HG03432 (cell line): ENCODE data around the gene TMEM163.
"Not testable (repeated sequence)": the region's sequence is repeated elsewhere in the genome, so short reads cannot be mapped to it uniquely, and the experiment has no call there.

Source experiments
- ATAC-seq: cut with Tn5 transposase; IDR thresholded peaks from one replicate; pipeline ENCODE4 v1.9.1; 2021; ENCODE audit warnings: mild to moderate bottlenecking, moderate library complexity; ENCODE audit not compliant: unreplicated experiment

Gene TMEM163

DNA sequence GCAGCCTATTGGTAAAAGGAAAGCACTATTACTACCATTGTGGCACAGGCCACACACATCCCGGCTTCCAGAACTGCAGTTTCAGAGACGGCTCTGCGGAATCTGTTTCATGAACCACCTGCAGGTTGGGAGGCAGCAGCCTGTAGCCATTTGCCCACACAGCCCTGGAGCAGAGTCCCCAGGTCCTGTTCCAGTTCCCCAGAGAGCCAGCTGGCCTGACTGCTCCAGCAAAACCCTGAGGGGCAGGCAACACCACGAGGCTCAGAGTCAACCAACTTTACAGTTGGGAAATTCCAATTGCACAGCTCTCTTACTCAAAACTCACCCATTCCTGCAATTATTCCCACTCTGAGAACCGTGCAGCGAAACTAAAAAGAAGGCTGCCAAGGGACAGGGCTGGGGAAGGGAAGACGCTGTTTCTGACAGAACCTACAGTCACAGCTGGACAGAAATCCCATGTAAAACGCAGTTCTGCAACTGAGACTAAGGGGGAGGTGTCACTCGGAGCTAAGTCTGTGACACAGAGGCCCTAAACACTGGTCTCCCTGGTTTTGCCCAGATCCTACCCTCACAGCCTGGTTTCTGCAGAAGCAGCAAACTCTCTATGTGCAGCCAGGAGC is 219.4 kb downstream of the TMEM163 start:
- ATAC-seq = no peak

DNA sequence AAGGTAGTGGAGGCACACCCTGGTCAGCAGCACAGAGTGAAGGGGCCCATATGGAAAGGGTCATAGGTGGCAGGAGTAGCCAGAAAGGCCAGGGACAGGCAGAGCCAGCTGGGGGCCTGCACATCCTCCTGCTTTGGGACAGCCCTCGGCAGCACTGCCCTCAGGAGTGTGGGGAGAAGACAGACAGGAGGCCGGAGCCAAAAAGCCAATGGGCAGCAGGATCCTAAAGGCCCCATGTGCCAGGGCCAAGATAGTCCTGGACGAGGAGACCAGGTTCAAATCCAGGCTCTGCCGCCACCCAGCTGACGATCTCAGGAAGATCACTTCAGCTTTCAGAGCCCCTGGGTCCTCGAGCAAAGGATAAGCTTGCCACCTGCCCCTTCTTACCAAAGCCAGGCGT is 220.1 kb downstream of the TMEM163 start:
- ATAC-seq = no peak

GRCh38 chr2:134493797-134494196 is 225.0 kb downstream of the TMEM163 start:
- ATAC-seq = no peak

- ATAC-seq = no peak
Measured at GRCh38 chr2:134491771-134492441, 226.9 kb downstream of the TMEM163 start.

GRCh38 chr2:134491022-134491421 is 227.8 kb downstream of the TMEM163 start:
- no peak for ATAC-seq

GRCh38 chr2:134490559-134490958 is 228.2 kb downstream of the TMEM163 start:
- no peak for ATAC-seq

- no peak for ATAC-seq
Measured at GRCh38 chr2:134489732-134490384, 228.9 kb downstream of the TMEM163 start.

DNA sequence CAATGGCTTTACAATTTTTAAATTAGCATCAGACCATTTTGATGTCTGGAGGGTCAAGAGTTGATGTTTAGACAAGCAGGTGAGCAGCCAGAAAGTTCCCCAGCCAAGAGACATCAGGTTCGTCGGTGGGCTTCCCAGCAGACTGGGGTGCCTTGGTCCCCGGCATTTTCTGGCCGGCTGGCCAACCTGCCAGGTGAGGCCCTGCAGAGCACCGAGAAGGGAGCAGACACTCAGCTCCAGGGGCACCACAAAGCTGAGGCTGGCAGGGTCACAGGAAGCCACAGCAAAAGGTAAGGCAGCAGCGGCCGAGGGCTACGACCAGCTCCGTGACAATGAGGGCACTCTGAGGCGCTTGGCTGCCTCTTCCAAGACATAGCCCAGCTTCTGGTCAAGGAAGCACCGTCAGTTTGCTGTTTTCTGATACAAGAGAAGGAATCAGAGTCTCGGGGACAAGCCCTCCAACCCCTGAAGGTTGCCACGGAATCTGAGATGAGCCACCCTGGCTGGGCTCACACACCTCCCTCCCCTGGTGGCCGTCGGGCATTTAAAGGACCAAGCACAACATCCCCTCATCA is 235.9 kb downstream of the TMEM163 start:
- ATAC-seq = no peak

DNA sequence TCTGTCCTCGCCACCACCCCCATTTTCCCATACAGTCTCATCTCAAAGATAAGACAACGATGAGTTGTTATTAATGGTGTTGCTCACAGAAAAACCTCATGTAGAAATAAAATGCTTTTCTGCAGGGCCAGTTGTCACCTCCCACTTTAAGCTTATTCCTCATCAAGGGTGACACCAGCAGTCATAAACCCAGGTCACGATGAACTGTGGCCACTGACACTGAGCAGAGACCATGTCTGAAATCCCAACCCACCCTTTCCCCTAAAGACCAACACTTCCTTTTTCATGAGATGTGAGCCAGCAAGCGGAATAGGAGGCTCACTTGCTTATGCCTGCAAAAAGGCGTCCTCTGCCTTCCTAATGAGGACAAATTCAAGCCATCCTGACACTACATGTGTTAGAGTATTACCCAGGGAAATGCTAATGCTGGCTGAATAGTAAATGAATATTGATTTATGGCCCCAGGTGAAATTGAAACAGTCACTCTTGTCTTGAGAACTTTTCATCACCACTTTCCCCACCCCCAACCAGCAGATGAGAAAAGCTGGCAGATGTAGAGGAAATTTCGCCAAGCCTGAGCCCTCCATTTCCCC is 236.6 kb downstream of the TMEM163 start:
- ATAC-seq = no peak

- ATAC-seq = no peak
Measured at GRCh38 chr2:134479696-134480330, 239.0 kb downstream of the TMEM163 start.

DNA sequence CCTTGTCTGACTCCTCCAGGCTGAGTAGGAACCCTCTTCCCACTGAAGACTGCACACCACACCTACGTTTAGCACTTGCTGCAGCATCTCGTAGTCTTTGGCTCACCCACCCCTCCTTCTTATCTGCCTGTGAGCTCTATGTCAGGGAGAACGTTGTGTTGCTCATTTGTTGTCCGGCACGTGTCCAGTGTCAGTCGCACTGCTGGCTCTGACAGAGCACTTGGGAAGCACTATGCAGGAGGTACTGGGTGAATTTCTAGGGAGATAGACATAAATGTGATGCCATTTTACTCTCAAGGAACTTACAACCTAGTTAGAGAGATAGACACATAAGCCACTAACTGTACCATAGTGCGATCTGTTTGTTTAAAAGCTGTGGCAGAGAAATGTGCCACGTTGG is 241.8 kb downstream of the TMEM163 start:
- not testable (repeated sequence) for ATAC-seq

- ATAC-seq = no peak
Measured at GRCh38 chr2:134470561-134471168, 248.1 kb downstream of the TMEM163 start.

GRCh38 chr2:134469516-134470115 is 249.2 kb downstream of the TMEM163 start:
- no peak for ATAC-seq

- no peak for ATAC-seq
Measured at GRCh38 chr2:134468776-134469175, 250.0 kb downstream of the TMEM163 start.

- no peak for ATAC-seq
Measured at GRCh38 chr2:134468164-134468563, 250.6 kb downstream of the TMEM163 start.

DNA sequence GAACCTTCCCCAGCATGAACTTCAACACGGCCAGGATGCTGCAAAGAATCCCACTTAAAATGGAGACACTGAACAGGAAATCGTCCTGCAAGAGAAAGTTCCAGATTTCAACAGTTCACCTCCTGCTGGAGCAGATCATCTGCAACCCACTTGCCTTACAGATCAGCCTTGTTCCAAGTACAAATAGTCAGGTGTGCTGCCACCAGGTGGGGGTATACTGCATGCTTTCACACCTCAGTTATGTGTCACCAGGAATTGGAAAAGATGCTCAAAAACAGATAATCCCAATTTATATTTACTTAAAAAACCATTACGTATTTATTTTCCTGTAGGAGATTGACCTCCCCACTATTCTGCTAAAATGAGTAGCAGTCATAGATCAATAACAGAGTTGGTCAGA is 252.7 kb downstream of the TMEM163 start:
- ATAC-seq = no peak

DNA sequence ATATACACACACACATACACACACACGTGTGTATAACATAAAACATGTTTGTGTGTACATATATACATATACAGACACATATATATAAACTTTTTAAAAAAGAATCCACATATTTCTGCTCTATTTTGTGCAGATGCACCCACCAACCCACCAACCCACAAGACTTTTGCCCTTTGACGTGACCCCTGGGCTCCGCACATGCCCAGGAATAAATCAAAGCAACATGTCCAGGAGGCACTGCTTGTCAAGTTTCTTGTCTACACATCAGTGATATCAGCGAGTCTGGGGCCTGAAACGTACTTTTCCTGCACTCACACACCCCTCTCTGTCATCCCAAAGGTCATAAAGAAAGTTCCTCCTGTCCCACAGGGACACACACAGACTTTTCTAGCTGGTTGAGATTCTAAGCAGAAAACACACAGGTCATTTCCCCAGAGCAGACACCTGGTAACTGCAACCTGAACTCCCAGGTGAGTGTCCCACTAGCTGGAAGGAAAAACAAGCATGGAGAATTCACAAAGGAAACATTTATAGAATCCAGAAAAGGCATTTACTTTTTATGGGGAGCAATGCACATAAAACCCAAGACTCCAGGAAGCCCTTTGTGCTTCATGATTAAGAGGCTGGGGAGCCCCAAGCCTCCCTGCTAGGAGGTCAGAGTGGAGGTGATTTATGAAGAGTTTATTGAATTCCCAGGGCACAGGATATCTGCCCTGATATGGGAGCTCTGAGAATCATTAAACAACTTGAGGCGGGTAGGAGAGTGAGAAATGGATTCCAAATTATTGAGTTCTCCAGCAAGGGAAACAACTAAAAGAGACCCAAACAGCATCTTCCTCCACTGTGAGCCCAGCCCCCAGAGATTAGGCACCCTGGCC is 253.3 kb downstream of the TMEM163 start:
- no peak for ATAC-seq

DNA sequence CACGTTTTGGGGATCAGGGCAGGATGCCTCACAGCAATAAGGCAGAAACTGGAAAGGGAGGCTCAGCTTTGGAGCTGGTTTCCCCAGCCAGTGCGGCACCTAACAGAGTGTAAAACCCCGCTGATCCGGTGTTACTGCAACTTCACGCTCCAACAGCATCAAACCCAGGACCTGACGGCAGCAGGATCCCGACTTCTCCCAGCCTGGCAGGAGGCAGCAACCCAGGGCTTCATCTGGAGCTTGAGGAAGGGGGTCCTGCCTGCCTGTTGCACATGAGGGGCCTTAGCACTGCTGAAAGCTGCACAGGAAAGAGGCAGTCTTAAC is 255.1 kb downstream of the TMEM163 start:
- ATAC-seq = no peak
